ENCODE results near the gene MCF2L2.

Gene MCF2L2

GRCh38 chr3:183129243-183129642, 299.2 kb downstream of the MCF2L2 start:
- no peaks in the 10 kb centered on the region for H3K9me3 ChIP-seq (ENCODE audit: control insufficient read depth, insufficient read depth, low read depth, low read length)
- H3K36me3 ChIP-seq (ENCODE audit: control insufficient read depth in 2 of 2, insufficient read depth in 1 of 2, low read length in 2 of 2), result no peaks in the 10 kb centered on the region
- TF ChIP-seq SETDB1 (IDR thresholded peaks at IDR 0.05; ENCODE audit: insufficient read length, low read length) (peak; percentile 87), ZNF596 (tag by site-specific recombination; IDR thresholded peaks at IDR 0.05) (no peak), ZNF133 (tag by site-specific recombination; IDR thresholded peaks at IDR 0.05) (peak; percentile 89)
- no peak overlapping the region for H3K27ac ChIP-seq (ENCODE audit: extremely low read depth, low read depth, low read length)
- H3K4me3 ChIP-seq (ENCODE audit: low read depth, low read length), result no peak overlapping the region
- H3K4me1 ChIP-seq (ENCODE audit: control insufficient read depth, insufficient read depth, low read length), result no peaks in the 10 kb centered on the region
- POLR2A ChIA-PET, result no interaction called here
- CTCF ChIA-PET, result interaction anchor here (0.7 kb wide), 1 partner anchor 21 kb away, joined by 3 read pairs; no protein-coding TSS in a partner anchor

- H3K4me3 ChIP-seq (ENCODE audit: low read depth, low read length), result no peak overlapping the region
- ChIA-PET CTCF (interaction anchor here (0.7 kb wide), 1 partner anchor 22 kb away, joined by 3 read pairs; no protein-coding TSS in a partner anchor), POLR2A (no interaction called here)
- H3K4me1 ChIP-seq (ENCODE audit: control insufficient read depth, insufficient read depth, low read length), result no peaks in the 10 kb centered on the region
- H3K9me3 ChIP-seq (ENCODE audit: control insufficient read depth, insufficient read depth, low read depth, low read length), result no peaks in the 10 kb centered on the region
- TF ChIP-seq ZNF645 (tag by site-specific recombination; IDR thresholded peaks at IDR 0.05), result no peak
- TF ChIP-seq ZNF660 (tag by site-specific recombination; IDR thresholded peaks at IDR 0.05), result no peak
- no peak for TF ChIP-seq SP7 (tag by site-specific recombination; IDR thresholded peaks at IDR 0.05)
- TF ChIP-seq ZNF449 (tag by site-specific recombination; IDR thresholded peaks at IDR 0.05), result no peak
- no peak for TF ChIP-seq KLF1 (tag by site-specific recombination; IDR thresholded peaks at IDR 0.05)
- no peak for TF ChIP-seq ZNF629 (tag by site-specific recombination; IDR thresholded peaks at IDR 0.05)
- no peak for TF ChIP-seq GLIS1 (tag by site-specific recombination; IDR thresholded peaks at IDR 0.05)
- no peak for TF ChIP-seq ZBTB21 (tag by site-specific recombination; IDR thresholded peaks at IDR 0.05)
- TF ChIP-seq ZBTB26 (tag by site-specific recombination; optimal IDR thresholded peaks at IDR 0.05), result no peak
- no peak overlapping the region for H3K27ac ChIP-seq (ENCODE audit: extremely low read depth, low read depth, low read length)
- no peaks in the 10 kb centered on the region for H3K36me3 ChIP-seq (ENCODE audit: control insufficient read depth in 2 of 2, insufficient read depth in 1 of 2, low read length in 2 of 2)
These were observed 299.7 kb downstream of the MCF2L2 start for GRCh38 chr3:183128709-183129108.
